ENCODE results near the gene CFAP74. TPM values are rescaled to one million over a fixed set of nuclear protein-coding genes. Genes with fewer than 3 reads are reported as not detected.

Gene CFAP74
- total RNA-seq, 1 experiment from 2014 or later, result not detected

- peaks cover 13% of the 10 kb centered on the region for H3K4me1 ChIP-seq (ENCODE audit: insufficient read depth, low read length, poor library complexity, severe bottlenecking)
- intact Hi-C loops (cut with micrococcal nuclease; ENCODE audit: unreplicated experiment), result no loop called here
- TF ChIP-seq CTCF (conservative IDR thresholded peaks at IDR 0.05; ENCODE audit: low read depth, low read length) (no peak), EZH2 (IDR thresholded peaks at IDR 0.05; ENCODE audit: borderline replicate concordance, low read depth, low read length, poor library complexity, severe bottlenecking) (no peak)
- peak overlapping the region; percentile 65 for H3K27ac ChIP-seq (ENCODE audit: low read depth, low read length, poor library complexity, severe bottlenecking)
- CTCF ChIA-PET, result no interaction called here
- POLR2A ChIA-PET (ENCODE audit: low non-redundant PET), result interaction anchor here (0.6 kb wide), 1 partner anchor 9 kb away, joined by 6 read pairs; no protein-coding TSS in a partner anchor
- H3K27me3 ChIP-seq (replicated peaks; ENCODE audit: insufficient read depth, low read depth, low read length, poor library complexity), result no peaks in the 10 kb centered on the region
- DNase-seq (ENCODE audit: low spot score), result no peak
- peak overlapping the region; percentile 62 for H3K4me3 ChIP-seq (ENCODE audit: low read depth, low read length, poor library complexity, severe bottlenecking)
- no TSS peak for BruUV-seq (replicated peaks)
- no peaks in the 10 kb centered on the region for H3K36me3 ChIP-seq (ENCODE audit: insufficient read depth, low read length, poor library complexity, severe bottlenecking)
- H3K9me3 ChIP-seq (ENCODE audit: low read depth, low read length, poor library complexity, severe bottlenecking), result no peaks in the 10 kb centered on the region
Observed at GRCh38 chr1:1917995-1918900, 85.3 kb downstream of the CFAP74 start.

- H3K4me3 ChIP-seq (ENCODE audit: low read depth, low read length, poor library complexity, severe bottlenecking), result no peak overlapping the region
- H3K9me3 ChIP-seq (ENCODE audit: low read depth, low read length, poor library complexity, severe bottlenecking), result no peaks in the 10 kb centered on the region
- H3K27ac ChIP-seq (ENCODE audit: low read depth, low read length, poor library complexity, severe bottlenecking), result no peak overlapping the region
- intact Hi-C loops (cut with micrococcal nuclease; ENCODE audit: unreplicated experiment), result no loop called here
- ChIA-PET CTCF (no interaction called here), POLR2A (ENCODE audit: low non-redundant PET) (interaction anchor here (0.6 kb wide), 1 partner anchor 10 kb away, joined by 6 read pairs; no protein-coding TSS in a partner anchor)
- no peaks in the 10 kb centered on the region for H3K27me3 ChIP-seq (replicated peaks; ENCODE audit: insufficient read depth, low read depth, low read length, poor library complexity)
- H3K4me1 ChIP-seq (ENCODE audit: insufficient read depth, low read length, poor library complexity, severe bottlenecking), result peaks cover 13% of the 10 kb centered on the region
- no peak for TF ChIP-seq EZH2 (IDR thresholded peaks at IDR 0.05; ENCODE audit: borderline replicate concordance, low read depth, low read length, poor library complexity, severe bottlenecking)
- no peak for TF ChIP-seq CTCF (conservative IDR thresholded peaks at IDR 0.05; ENCODE audit: low read depth, low read length)
- H3K36me3 ChIP-seq (ENCODE audit: insufficient read depth, low read length, poor library complexity, severe bottlenecking), result no peaks in the 10 kb centered on the region
- DNase-seq (ENCODE audit: low spot score), result no peak
- no TSS peak for BruUV-seq (replicated peaks)
Observed at GRCh38 chr1:1917304-1917976, 86.1 kb downstream of the CFAP74 start.

GRCh38 chr1:1916851-1917251 is 86.7 kb downstream of the CFAP74 start:
- no peak for DNase-seq (ENCODE audit: low spot score)
- Histone ChIP-seq H3K36me3 (ENCODE audit: insufficient read depth, low read length, poor library complexity, severe bottlenecking) (no peaks in the 10 kb centered on the region), H3K27me3 (replicated peaks; ENCODE audit: insufficient read depth, low read depth, low read length, poor library complexity) (no peaks in the 10 kb centered on the region), H3K27ac (ENCODE audit: low read depth, low read length, poor library complexity, severe bottlenecking) (no peak overlapping the region), H3K4me1 (ENCODE audit: insufficient read depth, low read length, poor library complexity, severe bottlenecking) (peaks cover 13% of the 10 kb centered on the region), H3K9me3 (ENCODE audit: low read depth, low read length, poor library complexity, severe bottlenecking) (no peaks in the 10 kb centered on the region), H3K4me3 (ENCODE audit: low read depth, low read length, poor library complexity, severe bottlenecking) (no peak overlapping the region)
- TF ChIP-seq CTCF (conservative IDR thresholded peaks at IDR 0.05; ENCODE audit: low read depth, low read length) (no peak), EZH2 (IDR thresholded peaks at IDR 0.05; ENCODE audit: borderline replicate concordance, low read depth, low read length, poor library complexity, severe bottlenecking) (no peak)
- intact Hi-C loops (cut with micrococcal nuclease; ENCODE audit: unreplicated experiment), result no loop called here
- ChIA-PET POLR2A (ENCODE audit: low non-redundant PET) (no interaction called here), CTCF (no interaction called here)
- no TSS peak for BruUV-seq (replicated peaks)
